ENCODE data around the gene FBXO45. TPM values are rescaled to one million over a fixed set of nuclear protein-coding genes. Genes with fewer than 3 reads are reported as not detected.
"Not testable (repeated sequence)": the region's sequence is repeated elsewhere in the genome, so short reads cannot be mapped to it uniquely, and the experiment has no call there.

FBXO45 gene
- total RNA-seq, 1 experiment from 2014 or later: 11.8 TPM

- no peak for DNase-seq (ENCODE audit: low read depth)
Measured at GRCh38 chr3:196617256-196617655, 48.8 kb downstream of the FBXO45 start.

- no peak for DNase-seq (ENCODE audit: low read depth)
Measured at GRCh38 chr3:196619223-196619622, 50.8 kb downstream of the FBXO45 start.

DNA sequence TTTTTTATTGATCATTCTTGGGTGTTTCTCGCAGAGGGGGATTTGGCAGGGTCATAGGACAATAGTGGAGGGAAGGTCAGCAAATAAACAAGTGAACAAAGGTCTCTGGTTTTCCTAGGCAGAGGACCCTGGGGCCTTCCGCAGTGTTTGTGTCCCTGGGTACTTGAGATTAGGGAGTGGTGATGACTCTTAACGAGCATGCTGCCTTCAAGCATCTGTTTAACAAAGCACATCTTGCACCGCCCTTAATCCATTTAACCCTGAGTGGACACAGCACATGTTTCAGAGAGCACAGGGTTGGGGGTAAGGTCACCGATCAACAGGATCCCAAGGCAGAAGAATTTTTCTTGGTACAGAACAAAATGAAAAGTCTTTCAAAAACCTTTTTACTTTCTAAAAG, 51.2 kb downstream of the FBXO45 start:
- not testable (repeated sequence) for DNase-seq (ENCODE audit: low read depth)

DNA sequence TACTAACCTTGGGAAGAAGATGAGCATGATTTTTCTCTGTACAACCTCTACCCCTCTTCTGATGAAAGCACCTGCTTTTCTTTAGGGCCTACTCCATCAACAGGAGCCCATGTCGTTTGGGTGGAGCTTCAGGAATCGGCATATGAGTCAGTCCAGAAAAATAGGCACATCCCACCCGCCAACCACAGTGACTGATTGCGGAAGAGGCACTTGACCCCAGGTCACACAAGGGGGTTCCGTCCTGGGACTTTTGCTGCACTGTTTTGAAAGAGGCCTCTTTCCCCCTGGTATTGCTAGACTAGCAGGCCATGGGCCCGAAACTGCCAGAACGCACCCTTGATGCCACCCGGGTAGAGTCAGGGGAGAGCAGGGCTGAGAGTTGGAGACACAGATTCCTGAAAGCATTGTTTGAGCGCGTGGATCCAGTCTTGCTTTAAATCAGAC, 51.7 kb downstream of the FBXO45 start:
- DNase-seq (ENCODE audit: low read depth): no peak

DNA sequence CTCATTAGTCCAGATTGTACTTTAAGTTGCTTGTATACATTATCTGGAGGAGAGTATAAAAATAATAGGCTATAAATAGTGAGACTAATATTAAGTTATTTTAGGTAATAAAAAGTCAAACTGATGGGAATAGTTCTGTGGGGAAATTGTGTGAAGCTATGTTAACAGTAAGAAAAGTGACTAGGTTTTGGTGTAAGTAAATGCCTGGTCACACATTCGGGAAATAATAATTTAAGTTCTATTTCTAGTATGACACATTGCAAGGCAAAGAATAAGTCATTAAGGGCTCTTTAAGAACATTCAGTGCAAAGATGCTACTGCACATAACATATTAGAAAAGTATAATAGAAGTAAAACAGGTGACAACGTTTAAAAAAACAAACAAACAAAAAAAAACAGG, 52.2 kb downstream of the FBXO45 start:
- no peak for DNase-seq (ENCODE audit: low read depth)

DNA sequence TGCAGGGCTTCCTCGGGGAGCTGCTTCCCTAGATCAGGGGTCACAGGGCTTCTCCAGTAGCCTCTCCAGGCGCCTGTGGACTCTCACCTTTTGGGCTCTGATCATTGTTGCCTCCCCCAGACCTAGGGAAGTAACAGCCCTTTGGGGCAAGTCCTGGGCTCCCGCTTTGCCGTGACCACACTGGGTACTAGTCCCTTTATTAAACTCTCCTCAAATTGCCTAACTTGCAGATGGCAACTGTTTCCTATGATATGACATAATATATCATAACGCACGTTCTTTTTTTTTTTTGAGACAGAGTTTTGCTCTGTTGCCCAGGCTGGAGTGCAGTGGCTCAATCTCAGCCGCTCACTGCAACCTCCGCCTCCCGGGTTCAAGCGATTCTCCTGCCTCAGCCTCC, 53.2 kb downstream of the FBXO45 start:
- no peak for DNase-seq (ENCODE audit: low read depth)

- no peak for DNase-seq (ENCODE audit: low read depth)
Measured at GRCh38 chr3:196624067-196624790, 55.8 kb downstream of the FBXO45 start.

DNA sequence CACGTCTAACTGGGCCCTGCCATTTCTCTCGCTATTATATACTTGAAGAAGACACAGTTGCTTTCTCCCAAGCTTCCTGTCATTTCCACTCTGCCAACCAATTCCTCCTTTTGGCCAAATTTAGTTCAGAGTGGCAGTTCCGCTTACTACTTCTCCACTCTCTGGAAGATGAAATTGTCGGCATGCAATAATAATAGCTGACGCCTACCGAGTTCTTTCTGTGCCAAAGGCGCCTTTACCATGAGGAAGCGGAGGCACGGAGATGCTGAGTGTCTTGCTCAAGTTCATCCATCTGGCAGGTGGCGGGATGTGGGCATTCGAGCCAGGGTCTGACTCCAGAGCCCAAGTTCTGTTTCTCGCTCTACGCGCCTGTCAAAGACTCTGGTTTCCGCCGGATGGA, 56.4 kb downstream of the FBXO45 start:
- DNase-seq (ENCODE audit: low read depth): no peak

GRCh38 chr3:196625331-196625730, 56.9 kb downstream of the FBXO45 start:
- no peak for DNase-seq (ENCODE audit: low read depth)

DNA sequence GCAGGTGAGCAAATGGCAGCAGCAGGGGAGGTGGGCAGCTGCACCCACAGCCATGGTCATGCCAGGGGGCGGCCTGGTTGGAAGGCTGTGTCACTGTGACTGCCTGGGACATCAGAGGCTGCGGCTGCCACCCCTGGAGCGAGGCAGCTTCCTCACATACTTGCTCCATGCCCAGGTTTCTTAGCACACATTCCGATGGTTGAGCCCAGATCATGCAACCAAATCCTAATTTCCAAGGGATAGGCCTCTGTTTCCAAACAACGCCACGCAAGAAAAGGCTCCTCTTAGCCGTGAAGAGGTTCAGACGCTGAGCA, 59.4 kb downstream of the FBXO45 start:
- DNase-seq (ENCODE audit: low read depth): no peak

DNA sequence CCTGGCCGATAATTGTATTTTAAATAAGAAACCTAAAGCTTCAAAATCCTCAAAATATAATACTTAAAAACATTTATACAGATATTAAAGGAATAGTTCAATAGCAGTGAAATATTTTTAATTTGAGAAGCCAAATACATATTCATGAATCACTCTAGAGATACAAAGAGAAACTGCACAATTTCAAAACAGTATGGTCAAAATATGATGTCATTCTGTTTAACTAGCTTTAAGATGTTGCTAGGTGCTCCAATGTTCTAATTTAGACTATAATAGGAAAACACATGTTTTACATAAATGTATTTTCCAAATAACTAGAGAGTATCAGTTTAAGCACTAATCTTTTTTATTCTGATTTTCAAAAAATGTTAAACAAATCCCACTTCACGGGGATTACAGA, 60.8 kb downstream of the FBXO45 start:
- DNase-seq (ENCODE audit: low read depth): no peak

DNA sequence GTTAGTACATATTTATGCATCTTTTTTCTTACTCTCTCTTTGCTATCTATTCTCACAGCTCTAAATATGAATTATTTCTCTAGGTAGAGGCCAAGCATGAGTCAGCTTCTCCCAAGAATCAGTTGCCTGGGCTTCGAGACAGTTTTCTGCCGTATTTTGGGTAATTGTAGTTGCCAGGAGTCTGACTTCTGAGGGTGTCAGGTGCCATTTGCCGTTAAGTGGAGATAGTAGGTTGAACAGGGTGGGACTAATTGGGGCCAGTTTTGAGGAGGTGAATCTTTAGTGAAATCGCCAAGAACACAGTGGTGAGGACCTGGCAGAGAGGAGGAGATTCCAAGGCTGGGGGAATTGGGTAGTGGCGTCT, 63.2 kb downstream of the FBXO45 start:
- DNase-seq (ENCODE audit: low read depth): no peak

DNA sequence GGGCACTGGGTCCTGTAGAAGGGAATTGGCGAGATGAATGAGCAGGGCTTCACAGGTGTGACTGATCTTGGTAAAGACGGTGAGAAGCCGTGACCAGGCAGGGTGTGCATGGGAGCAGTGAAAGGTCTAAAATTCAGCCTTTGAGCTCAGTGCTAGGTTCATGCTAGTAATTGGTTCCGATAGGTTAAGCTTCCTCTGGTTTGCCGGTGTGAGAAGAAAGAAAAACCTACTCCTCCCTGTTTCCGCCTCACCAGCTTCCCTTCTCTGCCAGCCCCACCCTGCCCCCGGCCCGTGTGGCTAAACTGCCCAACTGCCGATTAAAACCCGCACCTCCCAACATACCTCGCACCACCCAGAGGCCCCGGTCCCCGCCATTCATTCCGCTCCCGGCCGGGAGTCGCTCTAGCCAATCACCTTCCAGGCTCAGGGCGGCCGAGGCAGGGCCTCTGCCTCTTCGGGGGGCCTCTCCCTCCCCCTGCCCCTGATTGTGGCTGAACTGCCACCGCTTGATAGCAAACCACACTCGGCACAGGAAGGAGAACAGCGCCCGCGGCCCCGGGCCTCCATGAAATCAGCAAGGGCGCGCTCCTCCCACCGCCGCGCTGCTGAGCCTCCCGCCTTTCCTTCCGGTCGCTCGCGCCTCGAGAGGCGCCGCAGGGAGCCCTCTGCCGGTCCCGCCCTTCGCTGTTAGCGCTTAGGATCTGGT, 63.7 kb downstream of the FBXO45 start:
- peak; percentile 75 for DNase-seq (ENCODE audit: low read depth)

DNA sequence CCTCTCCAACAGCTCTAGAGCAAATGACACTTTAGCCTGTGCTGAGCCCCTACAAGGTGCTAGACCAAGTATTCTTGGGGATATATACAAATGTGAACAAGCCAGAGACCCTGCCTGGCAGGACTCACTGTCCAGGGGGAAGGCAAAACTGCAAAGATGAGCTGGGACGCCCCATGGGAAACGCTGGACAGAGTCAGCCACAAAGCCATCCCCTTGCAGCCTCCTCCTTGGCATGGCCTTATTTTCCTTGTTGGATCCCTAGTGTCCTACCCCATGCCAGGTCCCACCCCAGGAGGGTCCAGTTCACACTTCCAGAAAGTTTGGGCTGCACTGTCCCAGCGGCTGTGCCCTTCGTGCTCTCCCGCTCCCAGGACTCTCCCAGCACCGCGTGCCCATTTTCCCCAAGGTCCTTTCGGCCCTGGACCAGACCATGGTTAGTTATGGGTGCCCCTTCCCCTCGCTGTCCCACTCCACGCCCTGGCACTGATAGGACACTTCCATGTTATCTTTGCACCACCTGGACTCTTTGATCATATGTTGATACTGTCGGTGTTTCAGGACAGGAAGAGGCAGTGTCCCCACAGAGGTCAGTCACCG, 65.2 kb downstream of the FBXO45 start:
- DNase-seq (ENCODE audit: low read depth): no peak

DNA sequence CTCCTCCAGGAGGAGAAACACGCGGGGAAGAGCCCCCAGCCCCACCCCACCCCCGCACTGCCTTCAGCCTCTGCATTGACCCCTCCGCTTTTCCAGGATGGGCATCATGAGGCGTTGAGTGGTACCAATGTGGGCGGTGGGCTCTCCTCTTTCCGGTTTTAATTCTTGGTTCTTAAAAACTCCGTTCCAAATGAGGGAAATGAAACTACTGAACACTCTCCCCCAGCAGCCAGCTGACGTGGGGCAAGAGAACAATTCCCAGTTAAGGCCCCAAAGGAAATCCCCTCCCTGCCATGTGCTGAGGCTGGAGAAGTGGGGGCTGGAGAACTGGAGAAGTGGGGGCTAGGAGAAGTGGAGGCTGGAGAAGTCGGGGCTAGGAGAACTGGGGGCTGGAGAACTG, 65.8 kb downstream of the FBXO45 start:
- no peak for DNase-seq (ENCODE audit: low read depth)

DNA sequence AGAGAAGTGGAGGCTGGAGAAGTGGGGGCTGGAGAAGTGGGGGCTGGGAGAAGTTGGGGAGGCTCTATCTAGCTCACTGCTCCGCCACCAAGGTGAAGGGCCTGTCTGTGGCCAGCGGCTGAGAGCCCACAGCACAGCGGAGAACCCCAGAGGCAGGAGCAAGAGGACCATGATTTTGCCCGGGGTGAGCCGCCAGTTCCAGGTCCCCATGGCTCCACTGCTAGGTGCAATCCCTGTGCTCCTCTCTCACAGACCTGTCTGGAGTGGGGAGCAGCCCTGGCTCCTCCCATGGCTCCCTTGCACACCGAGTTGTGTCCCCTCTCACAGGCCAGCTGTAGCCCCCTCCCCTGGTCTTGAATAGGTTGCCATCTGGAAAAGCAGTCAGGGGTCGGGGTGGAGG, 66.4 kb downstream of the FBXO45 start:
- DNase-seq (ENCODE audit: low read depth): no peak

DNA sequence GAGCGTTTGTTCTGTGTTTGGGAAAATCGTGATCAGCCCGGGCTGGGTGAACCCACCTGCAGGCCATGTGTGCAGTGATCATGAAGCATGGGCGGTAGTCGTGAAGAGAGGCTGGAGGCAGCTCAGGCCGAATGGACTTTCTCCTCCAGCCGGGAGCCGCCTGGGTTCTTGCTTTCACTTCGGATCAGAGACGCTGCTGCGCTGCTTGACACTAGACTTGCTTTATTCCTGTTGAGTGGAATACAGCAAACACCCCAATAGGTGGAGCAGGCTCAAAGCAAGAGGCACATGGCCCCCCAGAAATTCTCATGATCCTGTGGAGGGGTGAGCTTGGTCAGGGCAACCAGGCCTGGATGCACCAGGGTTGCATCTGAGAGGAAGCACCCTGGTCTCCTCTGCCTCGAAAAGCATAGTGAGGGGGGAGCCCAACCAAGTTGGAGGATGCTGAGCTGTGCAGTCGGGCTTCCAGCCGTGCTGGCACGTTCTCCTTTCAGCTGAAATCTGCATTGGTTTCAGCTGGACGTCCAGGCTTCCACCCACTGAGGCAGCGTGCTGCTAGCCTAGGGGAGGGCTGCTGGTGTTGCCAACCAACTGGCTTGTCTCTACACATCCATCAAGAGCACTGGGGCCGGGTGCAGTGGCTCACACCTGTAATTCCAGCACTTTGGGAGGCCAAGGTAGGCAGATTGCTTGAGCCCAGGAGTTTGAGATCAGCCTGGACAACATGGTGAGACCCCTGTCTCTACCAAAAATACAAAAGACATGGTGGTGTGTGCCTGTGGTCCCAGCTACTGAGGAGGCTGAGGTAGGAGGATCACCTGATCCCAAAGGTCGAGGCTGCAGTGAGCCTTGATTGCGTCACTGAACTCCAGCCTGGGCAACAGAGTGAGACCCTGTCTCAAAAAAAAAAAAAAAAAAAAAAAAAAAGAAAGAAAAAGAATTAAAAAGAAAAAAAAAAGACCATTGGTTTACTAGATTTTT, 68.2 kb downstream of the FBXO45 start:
- no peak for DNase-seq (ENCODE audit: low read depth)

DNA sequence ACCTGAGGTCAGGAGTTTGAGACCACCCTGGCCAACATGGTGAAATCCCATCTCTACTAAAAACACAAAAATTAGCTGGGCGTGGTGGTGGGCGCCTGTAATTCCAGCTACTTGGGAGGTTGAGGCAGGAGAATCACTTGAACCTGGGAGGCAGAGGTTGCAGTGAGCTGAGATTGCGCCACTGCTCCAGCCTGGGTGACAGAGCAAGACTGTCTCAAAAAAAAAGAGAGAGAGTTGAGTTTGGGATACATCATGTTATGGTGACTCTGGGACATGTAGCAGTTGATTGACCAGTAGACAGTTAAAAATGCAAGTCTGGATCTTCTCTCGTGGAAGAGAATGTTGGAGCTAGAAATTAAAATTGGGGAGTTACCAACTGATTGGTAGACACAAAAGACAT, 69.5 kb downstream of the FBXO45 start:
- not testable (repeated sequence) for DNase-seq (ENCODE audit: low read depth)
